Epithelial cell of proximal tubule (primary cell): Measurements from ENCODE around the gene C3orf20. TPM values are rescaled to one million over a fixed set of nuclear protein-coding genes. Genes with fewer than 3 reads are reported as not detected.

Experiments used
- DNase-seq: peaks from one replicate; pipeline ENCODE4 v3.0.0-alpha.2; 2011; ENCODE audit warnings: low read depth
- H3K4me3 ChIP-seq: 2 replicates; pipeline ENCODE4 v1.5.1; 2011; ENCODE audit warnings: low read depth, mild to moderate bottlenecking, low read length
- CTCF ChIP-seq: conservative IDR thresholded peaks from 2 replicates; pipeline ENCODE4 v1.5.1; 2012; ENCODE audit warnings: low read depth, mild to moderate bottlenecking, low read length
- total RNA-seq: library from RNA; depleted of rRNA; stranded (reverse); fragments of >200 nt; gene quantifications from 2 replicates; pipeline ENCODE4 v1.2.3, GENCODE V29; 2015

C3orf20 gene
- total RNA-seq, 1 donor from 2014 or later = not detected

- DNase-seq = no peak
- H3K4me3 ChIP-seq = no peak overlapping the region
- no peak for TF ChIP-seq CTCF
Measured at GRCh38 chr3:14640157-14640562, 34.8 kb upstream of the C3orf20 start.

GRCh38 chr3:14640734-14641133 is 34.2 kb upstream of the C3orf20 start:
- H3K4me3 ChIP-seq = no peak overlapping the region
- DNase-seq = no peak
- no peak for TF ChIP-seq CTCF

GRCh38 chr3:14641346-14641745 is 33.6 kb upstream of the C3orf20 start:
- H3K4me3 ChIP-seq = no peak overlapping the region
- DNase-seq = no peak
- TF ChIP-seq CTCF = no peak

DNA sequence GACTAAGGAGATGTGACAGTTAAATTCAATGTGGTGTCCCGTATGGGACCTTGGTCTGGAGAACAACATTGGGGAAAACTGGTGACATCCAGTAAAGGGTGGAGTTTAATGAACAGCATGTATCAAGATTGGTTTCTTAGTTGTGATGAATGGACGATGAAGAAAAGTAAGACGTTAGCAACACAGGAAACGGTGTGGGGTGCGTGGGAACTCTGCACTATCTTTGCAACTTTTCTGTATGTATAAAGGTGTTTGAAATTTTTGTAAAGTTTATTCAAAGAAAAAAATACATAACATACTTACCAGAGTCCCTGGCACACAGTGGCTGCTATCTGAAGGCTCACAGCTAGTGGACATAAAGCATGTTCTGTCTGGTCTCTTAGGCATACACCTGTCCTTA is 29.5 kb upstream of the C3orf20 start:
- no peak for DNase-seq
- no peak for TF ChIP-seq CTCF
- H3K4me3 ChIP-seq = no peak overlapping the region

DNA sequence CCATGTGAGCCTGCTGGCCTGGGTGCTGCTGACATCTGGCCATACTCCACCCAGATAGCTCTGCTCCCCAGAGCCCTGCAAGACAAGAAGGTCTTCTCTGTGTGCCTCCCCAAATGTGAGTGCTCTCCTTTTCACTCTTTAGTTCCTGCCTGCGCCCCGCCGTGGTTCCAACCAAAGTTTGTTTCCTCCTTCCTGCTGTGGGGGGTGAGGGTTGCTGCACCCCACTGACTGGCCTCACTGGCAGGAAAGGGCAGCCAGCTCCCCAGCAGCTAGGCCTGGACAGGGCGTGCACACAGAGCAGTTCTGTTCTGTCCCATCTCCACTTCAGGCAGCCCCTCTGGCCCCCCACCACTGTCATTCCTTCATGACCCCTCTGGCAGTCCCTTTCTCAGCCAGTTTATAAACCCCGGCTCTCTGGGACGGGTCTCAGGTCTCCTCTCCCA is 28.8 kb upstream of the C3orf20 start:
- TF ChIP-seq CTCF = no peak
- no peak for DNase-seq
- no peak overlapping the region for H3K4me3 ChIP-seq

DNA sequence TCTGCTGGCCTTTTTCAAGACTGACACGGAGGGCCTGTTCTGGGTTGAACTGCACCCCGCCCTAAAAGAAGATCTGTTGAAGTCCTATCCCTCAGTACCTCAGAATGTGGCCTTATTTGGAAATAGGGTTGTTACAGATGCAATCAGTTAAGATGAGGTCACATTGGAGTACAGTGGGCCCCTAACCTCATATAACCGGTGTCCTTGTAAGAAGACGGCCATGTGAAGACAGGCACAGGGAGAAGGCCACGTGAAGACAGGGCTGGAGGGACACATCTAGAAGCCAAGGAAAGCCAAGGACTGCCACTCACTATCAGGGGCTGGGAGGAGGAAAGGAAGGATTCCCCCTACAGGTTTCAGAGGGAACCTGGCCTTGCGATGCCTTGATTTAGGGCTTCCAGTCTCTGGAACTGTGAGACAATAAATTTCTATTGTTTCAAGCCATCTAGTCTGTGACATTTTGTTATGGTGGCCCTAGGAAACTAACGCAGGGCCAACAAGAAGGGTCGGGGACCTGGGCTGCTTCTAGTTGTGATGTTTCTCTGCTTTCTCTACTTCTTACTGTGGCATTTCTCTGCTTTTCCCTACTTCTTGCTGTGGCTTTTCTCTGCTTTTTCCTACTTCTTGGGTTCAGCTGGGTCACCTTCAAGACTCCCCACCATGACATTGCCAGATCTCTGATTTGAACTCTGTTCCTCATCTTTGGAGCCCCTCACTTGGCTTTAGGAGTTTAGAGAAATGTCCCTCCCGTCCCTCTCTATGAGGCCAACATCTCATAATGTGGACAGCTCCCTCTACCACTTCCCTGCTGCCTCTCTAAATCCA is 28.1 kb upstream of the C3orf20 start:
- TF ChIP-seq CTCF = no peak
- DNase-seq = no peak
- no peak overlapping the region for H3K4me3 ChIP-seq
